ENCODE measurements around the gene RAD52. TPM values are rescaled to one million over a fixed set of nuclear protein-coding genes. Genes with fewer than 3 reads are reported as not detected.
A peak's percentile ranks its signal among the peaks of the same experiment; 100 is the strongest.

Gene RAD52
- total RNA-seq, result 22.4 TPM

DNA sequence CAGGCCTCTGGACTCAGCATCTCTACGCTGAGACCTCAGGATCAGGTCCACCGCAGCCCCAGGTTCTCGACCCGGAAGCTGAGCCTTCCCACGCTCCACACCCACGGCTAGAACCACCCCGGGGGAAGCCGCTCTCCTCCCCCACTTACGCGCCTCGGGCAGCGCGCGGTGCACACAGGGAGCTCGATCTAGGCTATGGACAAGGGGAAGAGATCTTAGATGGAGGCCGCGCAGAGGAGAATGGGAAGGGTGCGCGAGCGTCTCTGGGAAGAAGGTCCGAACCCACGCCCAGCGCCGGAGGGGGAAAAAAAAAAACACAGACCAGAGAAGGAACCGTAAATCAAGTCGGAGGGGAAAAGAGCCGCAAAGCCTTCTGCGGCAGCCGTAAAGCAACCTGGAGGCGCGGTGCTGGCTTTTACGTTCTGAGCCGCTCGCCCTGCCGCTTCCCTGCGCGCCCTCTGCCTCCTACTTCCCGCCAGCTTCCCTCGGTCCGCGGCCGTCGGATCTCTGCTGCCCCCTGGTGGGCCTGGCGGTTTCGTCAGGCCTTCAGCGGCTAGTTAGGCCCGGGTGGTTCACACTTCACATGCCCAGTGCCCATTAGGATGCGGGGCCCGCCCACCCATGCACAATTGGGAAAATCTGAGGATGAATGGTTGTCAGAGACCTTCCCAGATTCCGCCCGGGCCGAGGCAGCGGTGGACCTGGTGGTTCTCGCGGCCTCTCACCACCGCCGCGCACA, at the start of gene RAD52:
RAD52 (minus strand) TSS at position 242 of the 739 bp plus-strand sequence. CDS start 16,636 bp downstream, outside the sequence.
- peak; percentile 98 for DNase-seq (ENCODE audit: low read depth in 2 of 3, low spot score in 2 of 3)

DNA sequence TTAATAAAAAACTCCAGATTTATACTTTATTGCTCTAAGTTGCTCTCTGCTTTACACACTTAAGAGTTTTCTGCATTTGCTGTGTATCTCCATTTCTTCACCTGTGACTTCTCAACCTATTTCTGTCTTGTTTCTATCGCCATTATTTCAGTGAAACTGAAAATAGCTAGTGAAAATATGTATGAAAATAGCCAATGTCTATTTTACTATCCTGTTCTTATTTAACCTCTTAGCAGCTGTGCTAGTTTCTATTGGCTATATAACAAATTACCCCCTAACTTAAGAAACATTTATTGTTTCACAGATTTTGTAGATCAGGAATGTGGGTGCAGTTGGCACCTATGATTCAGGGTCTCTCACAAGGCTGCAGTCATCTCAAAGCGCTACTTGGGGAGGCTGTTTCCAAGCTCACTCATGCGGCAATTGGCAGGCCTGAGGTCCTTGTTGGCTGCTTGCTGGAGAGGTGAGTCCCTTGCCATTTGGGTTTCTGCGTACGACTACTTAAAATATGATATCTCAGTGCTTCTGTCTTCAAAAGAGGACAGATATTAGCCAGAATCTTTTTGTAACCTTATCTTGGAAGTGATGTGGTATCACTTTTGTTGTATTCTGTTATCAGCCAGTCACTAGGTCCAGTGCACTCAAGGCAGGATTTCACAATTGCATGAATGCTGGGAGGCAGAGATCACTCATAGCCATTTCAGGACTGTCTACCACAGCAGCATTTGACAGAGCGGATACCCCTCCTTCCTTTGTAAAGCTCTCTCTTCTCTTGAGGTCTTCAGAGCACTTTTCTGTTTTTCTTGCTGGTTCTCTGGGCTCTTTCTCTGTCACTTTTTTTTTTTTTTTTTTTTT, 48.8 kb upstream of the RAD52 start:
- no peak for DNase-seq (ENCODE audit: low read depth in 2 of 3, low spot score in 2 of 3)

DNA sequence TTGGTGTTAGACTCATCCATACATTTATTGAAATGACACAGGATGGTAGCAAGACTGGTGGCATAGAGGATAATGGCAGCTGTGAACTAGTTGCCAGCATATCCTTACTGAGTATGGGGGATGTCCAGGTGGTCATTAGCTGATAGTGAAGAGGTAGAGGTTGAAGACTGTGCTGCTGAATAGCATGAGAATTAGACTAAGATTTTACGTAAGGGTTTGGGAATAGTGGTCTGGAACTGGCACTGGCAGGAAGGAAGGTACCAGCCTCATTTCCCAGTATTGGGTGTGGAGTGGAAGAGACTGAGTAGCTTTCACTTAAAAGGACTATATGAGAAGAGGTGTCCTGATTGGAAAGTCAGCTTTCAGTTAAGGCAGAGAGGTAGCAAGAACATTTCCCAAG, 48.0 kb upstream of the RAD52 start:
- no peak for DNase-seq (ENCODE audit: low read depth in 2 of 3, low spot score in 2 of 3)

DNA sequence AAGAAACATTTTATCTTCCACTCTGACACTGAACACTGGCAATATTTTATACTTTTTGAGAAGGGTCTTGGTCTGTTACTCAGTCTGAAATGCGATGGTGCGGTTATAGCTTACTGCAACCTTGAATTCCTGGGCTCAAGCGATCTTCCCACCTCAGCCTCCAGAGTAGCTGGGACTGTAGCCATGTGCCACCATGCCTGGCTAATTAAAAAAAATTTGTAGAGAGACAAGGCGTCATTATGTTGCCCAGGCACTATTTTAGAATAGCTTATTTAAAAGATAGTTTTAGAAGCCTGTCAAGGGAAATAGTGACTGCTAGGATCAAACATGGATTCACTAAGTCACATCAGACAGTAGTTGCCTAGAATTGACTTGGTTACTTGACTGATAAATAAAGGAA, 47.4 kb upstream of the RAD52 start:
- no peak for DNase-seq (ENCODE audit: low read depth in 2 of 3, low spot score in 2 of 3)

- DNase-seq (ENCODE audit: low read depth in 2 of 3, low spot score in 2 of 3), result peak in 1 of 3 donors; percentile 1
Measured at GRCh38 chr12:992647-993046, 43.2 kb upstream of the RAD52 start.

DNA sequence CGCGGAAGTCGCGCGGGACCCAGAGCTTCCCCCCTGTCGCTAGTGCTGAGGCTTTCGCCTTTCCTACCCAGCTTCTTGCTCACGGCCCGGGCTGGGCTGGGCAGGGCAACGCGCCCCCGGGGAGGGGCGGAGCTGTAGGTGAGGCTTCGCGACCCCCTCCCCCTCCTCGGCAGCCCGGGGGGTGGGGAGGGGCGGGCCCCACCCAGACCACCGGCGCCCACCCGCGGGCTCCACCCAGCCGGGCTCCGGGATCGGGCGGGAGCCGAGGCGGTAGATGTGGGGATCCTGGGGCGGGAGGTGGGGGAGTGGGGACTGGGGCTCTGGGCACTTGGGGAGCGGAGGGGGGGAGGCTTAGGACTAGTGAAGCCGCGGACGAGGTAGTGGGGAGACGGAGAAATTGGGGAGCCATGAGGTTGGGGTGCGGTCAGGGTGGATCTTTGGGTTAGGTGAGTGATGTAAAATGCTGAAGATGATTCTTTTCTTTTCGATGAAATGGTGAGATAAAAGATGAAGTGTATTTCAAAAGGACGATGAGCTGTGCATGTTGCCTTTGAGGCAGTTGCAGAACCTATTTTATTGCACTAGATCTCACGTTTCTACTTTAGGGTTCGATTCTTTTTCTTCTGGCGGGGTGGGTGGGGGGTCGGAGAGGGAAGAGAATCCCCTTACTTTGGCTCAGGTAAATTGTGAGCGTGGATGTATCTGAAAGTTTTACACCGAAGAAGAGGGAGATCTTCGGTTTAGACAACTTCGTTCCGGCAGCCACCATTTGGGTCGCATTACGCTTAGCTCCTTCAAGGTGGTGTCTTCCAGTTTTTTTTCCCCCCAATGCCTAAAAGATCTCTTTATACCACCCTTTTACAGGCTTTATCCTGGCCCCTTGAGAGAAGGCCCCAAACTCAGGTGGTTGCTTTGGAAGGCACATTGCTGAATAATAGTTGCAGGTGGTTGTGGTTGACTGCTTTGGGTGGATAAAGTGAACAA, 42.1 kb upstream of the RAD52 start:
- DNase-seq (ENCODE audit: low read depth in 2 of 3, low spot score in 2 of 3), result peak in 1 of 3 donors; percentile 6

GRCh38 chr12:990661-991349, 41.3 kb upstream of the RAD52 start, which contains the start of gene ERC1:
ERC1 (plus strand) TSS chr12:991223; CDS start chr12:1027904, 36,681 bp downstream.
- DNase-seq (ENCODE audit: low read depth in 2 of 3, low spot score in 2 of 3), result peak; percentile 67 to 93 (median 92)

DNA sequence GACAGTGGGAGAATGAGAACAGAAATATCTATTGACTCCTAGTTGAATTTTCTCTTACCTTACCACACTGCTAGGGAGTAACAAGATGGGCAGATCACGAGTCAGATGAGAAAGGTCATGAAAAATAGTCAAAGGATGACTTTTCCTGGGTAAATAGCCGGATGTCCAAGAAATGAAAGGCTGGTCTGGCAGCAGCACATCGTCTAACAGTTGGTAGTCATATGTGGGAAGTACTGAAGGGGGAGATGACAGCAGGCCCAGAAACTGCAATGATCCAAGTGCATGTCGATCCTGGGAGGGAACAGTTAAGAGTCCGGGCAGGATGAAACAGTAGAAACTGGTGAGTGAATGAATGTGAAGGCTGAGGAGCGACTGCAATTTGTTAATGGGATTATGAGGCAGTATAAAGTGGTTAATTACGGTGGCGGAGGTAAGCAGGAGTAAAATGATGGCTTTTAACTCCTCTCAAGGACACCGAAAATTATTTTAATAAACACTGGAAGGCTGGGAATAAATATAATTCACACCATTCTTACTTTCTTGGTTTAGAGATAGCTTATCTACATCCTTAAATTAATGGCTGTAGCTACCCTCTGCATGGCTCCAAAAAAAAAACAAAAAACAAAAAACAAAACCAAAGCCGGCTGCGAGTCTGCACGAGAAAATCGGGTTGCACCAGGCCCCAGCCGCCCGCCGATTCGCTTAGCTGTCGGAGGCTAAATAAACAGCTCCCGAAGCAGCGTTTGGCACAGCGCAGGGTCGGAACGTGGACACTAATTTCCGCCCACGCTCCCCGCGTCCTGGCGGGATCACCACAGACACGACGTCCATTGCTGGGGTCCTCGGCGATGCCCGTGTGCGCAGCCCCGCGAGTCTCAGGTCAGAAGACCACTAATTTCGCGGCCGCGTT, 40.5 kb upstream of the RAD52 start:
- DNase-seq (ENCODE audit: low read depth in 2 of 3, low spot score in 2 of 3), result peak in 1 of 3 donors; percentile 66

GRCh38 chr12:989051-989450, 39.6 kb upstream of the RAD52 start:
- no peak for DNase-seq (ENCODE audit: low read depth in 2 of 3, low spot score in 2 of 3)

GRCh38 chr12:988646-989045, 39.2 kb upstream of the RAD52 start:
- no peak for DNase-seq (ENCODE audit: low read depth in 2 of 3, low spot score in 2 of 3)

GRCh38 chr12:981961-982360, 32.5 kb upstream of the RAD52 start:
- DNase-seq (ENCODE audit: low read depth in 2 of 3, low spot score in 2 of 3), result no peak

GRCh38 chr12:981176-981828, 31.8 kb upstream of the RAD52 start:
- DNase-seq (ENCODE audit: low read depth in 2 of 3, low spot score in 2 of 3), result no peak

DNA sequence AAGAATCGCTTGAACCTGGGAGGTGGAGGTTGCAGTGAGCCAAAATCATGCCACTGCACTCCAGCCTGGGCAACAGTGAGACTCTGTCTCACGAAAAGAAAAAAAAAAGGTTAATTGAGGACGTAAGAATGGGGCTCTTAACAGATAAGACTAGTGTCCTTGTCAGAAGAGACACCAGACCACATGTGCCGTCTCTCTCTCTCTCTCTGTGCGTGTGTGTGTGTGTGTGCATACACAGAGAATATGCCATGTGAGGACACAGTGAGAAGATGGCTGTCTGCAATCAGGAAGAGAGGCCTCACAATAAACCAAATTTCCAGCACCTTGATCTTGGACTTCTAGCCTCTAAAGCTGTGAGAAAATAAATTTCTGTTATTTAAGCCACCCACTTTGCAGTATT, 29.9 kb upstream of the RAD52 start:
- DNase-seq (ENCODE audit: low read depth in 2 of 3, low spot score in 2 of 3), result no peak

DNA sequence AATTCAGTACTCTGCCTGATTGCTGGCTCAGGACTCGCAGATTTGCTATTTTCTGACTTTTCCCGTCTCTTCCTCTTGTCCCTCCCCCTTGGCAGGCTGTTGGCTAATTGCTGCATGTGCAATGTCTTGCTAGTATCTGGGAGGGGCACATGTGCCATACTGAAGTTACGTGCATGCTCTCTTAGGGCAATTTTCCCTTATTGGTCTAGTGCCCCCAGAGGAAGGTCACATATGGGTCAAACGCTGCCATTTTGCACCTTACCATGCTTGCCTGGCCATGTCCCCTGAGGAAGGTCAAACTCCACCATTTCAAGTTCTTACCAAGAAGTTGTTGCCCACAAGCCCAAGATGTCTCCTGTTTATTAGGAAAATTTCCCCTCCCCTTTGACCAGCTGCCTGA, 27.7 kb upstream of the RAD52 start:
- no peak for DNase-seq (ENCODE audit: low read depth in 2 of 3, low spot score in 2 of 3)

GRCh38 chr12:976644-977043, 27.1 kb upstream of the RAD52 start:
- DNase-seq (ENCODE audit: low read depth in 2 of 3, low spot score in 2 of 3), result no peak

DNA sequence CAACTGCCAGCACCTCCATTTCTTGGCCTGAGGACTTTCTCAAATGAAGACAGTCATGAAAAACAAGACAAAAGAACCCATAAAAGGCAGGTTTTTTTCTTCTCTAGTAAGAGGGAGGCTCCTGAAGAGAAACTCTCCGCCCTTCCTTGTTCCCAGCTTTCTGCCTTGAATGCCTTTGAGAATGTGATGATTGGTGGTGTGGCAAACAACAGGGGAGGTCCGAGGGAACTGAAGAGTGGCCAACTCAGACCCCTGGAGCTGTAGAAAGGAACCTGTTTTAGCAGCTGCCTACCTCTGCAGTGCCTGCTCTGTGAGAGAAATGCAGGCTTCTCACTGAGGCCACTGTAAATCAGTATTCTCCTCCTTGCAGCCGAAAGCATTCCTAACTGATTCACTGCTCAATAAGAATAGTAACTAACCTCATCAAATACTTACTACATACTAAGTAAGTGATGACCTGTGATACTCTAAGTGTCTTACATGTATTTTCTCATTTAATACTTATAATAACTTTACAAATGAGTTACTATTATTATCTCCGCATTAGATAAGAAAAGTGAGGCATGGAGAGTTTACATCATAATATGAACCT, 24.9 kb upstream of the RAD52 start:
- no peak for DNase-seq (ENCODE audit: low read depth in 2 of 3, low spot score in 2 of 3)

- no peak for DNase-seq (ENCODE audit: low read depth in 2 of 3, low spot score in 2 of 3)
Measured at GRCh38 chr12:971991-972390, 22.5 kb upstream of the RAD52 start.

DNA sequence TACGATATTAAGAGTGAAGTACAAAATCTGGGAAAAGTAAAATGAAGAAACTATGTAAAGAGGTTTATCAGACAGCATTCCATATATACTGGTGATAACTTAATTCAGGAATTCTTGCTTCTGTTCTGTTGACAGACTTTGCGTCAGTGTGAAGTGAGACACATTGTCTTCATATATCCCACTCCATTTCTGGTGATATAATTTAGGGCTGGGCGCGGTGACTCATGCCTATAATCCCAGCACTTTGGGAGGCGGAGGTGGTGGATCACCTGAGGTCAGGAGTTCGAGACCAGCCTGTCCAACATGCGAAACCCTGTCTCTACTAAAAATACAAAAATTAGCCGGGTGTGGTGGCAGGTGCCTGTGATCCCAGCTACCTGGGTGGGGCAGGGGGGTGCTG, 20.3 kb upstream of the RAD52 start:
- no peak for DNase-seq (ENCODE audit: low read depth in 2 of 3, low spot score in 2 of 3)

Data from hematopoietic multipotent progenitor cell (in vitro differentiated cells).